GM21717 (cell line): ENCODE results near the gene BAZ1A.
A peak's percentile ranks its signal among the peaks of the same experiment; 100 is the strongest.

Experiments used
- ATAC-seq: cut with Tn5 transposase; IDR thresholded peaks from one replicate; pipeline ENCODE4 v1.9.1; 2021; ENCODE audit warnings: mild to moderate bottlenecking, moderate library complexity; ENCODE audit not compliant: unreplicated experiment

Gene BAZ1A

DNA sequence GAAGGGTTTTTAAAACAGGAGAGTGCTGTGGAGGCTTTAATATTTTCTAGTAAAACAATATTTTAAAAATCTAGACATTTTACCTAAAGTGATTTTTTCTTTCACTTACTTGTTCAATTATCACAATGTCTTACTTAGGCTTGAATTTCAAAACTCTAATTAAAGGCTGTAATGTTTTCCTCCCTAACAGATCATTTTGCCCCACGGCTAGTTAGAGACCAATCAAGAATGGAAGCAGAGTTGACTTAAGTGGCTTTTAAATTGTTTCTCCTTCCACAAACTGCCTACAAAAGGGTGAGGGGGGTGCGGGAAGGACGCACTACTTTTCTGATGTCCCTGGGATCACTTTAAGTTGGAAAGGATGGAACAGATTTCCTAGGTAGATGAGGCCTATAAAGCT is 151.3 kb downstream of the BAZ1A start:
- ATAC-seq, result no peak

DNA sequence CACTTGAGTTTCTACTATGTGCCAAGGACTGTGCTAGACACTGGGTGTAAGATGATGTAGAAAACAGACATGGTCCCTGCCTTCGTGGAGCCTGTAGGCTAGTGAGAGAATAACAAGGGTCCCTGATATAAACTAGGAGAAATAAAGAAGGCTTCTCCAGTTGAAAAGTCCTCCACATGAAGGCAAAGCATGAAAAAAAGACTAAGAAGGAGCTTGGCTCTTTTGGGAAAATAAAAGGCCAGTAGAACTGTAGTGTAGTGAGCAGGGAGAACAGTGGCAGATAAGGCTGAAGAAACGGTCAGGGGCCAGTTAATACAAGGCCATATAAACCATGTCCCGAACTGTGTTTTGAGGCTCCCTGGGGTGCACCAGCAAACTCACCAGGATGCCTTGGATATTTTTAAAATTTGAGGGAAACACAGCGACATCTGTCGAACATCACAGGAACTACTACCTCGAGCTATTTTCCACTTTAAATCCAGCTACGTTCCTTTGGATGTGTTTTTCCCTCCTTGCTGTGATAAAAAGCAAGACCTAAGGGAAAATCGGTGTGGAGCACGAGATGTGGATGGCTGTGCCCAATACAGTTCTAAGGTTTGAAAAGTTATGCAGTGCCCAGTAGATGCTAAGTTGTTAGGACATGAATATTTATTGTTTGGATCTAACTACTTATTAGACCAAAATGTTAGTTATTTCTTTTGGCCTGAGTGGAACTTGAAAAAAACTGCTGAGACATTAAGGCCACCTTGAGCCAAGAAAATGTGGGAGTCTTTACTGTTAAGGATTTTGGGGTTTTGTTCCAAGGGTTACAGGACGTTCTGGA is 152.2 kb downstream of the BAZ1A start:
- ATAC-seq, result no peak

DNA sequence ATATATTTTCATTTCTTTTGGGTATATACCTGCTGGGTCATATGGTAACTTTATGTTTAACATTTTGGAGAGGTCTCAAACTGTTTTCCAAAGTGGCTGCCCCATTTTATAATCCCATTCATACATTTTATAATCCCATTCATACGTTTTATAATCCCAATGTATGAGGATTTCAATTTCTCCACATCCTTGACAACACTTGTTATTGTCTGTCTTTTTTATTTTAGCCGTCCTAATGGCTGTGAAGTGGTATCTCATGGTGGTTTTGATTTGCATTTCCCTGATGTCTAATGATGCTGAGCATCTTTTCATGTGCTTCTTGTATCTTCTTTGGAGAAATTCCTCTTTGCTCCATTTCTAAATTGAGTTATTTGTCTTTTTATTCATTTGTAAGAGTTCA is 154.0 kb downstream of the BAZ1A start:
- ATAC-seq, result no peak

DNA sequence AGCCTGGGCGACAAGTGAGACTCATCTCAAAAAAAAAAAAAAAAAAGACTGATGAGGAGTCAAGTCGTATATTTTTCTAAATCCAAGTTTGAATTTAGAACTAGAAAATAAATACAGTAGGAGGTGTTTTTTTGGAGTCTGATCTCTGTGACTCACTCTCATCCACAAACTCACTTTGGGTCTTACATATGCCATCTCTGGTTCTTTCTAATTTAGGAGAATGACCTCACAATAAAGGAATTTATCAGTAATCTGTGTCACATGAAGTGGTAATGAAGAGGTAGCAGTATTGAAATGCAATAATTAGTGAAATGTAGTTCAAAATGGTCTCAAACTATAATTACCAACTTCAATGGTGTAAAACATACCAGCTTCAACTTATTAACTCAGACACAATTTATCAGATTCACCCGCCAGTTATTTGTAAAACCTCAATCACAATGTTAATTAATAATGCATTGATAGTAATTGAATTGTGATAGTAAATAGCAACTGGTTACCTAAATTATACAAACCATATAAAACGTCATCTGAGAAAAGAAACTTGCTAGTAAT is 156.3 kb downstream of the BAZ1A start:
- no peak for ATAC-seq

DNA sequence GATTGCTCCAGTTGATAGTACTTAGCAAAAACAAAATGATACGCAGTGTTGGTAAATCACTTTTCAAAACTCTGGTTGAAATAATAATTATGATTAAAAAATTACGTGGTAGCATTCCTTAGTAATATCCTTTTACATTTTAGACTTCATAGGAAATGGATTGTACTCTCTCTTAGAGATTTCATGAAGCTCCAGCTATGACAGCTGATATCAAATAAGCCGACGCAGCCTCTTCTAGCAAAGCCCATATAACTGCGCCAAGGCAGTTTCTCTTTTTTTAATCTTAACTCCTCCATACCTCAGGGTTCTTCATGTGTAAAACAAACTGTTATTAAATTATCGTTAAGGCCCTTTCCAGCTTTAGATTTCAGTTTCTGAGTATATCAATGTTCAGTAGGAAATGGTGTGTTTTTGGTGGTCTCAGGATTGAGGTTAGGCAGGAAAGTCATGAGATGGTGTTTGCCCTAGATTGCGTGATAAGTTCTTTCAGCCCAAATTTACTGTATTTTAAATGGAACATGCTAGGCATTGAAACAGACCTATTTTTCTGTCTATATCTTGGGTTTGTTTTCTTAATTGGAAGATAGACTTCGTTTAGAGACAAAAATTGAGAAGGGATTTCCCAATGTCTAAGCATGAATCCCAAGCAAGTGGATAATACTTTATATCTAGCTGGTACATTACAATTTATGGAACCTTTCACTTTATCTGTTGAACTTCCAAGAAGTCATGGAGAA is 159.9 kb downstream of the BAZ1A start:
- no peak for ATAC-seq

DNA sequence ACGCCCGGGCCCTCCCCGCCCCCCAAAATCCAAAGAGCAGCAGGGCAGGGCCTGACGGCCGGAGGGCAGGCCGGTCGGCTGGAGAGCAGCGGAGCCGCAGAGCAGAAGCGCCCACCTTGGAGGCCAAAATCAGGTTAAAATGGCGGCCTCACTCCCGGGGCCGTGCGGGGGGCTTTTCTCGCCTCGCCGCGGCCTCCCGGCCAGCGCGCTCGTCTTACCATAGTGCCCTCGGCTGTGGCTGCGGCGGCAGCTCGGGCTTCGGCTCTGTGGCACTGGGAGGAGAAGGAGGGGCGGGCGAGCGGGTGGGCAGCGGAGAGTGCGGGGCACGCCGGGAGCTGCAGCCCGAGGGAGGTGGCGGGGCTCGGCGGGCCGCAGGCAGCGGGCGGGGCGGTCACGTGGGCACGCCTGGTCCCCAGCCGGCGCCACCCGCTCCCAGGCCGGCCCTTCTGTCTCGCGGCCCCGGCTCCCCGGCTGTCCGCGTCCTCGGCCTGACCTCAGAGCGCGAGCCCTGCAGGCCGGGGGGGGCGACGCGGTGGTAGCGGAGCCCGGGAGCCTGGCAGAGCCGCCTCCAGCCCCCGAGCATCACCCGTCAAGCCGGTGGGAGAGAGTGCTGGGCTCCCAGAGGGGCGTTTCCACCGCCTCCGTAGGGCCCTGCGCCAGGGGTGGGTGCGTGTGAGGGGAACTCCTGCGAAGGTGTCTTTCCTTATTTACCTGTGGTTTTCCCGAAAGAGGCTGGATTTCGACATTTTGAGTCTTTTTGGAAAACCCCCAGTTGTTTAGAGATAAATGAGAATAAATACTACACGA is 160.6 kb downstream of the BAZ1A start, which contains the start of gene CFL2:
CFL2 (minus strand) TSS at position 274 of the 807 bp plus-strand sequence; CDS start at position 221, 53 bp downstream.
- peak; percentile 80 for ATAC-seq

DNA sequence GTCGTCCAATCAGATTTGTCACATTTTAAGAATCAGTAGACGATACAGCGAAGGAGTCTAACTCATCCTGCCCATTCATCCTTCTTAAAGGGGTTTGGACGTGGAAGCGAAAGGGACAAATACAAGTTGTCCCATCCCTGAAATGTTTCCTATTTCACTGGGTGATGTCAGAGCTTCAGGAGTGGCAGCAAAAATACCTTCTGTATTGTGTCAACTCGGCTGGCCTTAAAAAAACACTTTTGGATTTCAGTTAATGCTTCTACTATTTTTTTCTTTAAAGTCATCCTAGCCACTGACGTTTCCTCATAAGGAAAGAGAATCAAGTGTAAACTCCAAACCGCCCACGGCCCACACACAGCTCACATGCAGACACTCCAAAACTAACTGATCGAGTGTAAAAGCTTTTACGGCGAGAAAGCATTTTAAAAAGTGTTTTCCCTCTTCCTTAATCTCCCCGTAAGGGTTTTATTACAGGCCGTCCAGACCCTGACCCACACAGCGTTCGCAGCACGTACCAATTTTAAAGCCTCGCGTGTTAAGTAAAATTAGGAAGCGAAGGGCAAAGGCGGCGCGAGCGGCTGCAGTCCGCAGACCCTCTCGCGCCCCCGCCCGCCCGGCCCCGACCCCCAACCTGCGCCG is 161.4 kb downstream of the BAZ1A start:
- ATAC-seq, result no peak

DNA sequence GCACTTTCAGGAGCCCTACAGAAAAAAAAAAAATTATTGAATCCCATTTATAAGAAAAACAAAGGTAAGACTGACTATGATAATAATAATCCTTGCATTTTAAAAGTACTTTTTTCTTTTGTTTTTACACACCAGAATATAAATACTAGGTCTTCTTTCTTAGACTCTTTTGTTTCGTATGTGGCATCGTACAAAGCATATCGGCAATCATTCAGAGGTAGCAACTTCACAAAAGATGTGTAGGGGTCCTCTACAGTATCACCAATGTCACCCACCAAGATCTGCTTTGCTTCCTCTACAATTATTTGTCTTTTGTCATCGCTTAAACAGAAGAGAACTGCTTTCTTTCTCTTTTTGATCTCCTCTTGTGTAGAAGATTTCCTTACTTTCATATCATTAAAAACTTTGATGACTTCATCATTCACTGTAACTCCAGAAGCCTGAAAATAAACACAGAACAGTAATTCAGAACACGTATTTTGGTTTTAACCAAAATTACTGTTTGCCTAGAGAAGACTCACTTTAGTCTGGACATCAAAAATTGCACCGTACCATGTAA is 162.0 kb downstream of the BAZ1A start:
- ATAC-seq, result no peak

DNA sequence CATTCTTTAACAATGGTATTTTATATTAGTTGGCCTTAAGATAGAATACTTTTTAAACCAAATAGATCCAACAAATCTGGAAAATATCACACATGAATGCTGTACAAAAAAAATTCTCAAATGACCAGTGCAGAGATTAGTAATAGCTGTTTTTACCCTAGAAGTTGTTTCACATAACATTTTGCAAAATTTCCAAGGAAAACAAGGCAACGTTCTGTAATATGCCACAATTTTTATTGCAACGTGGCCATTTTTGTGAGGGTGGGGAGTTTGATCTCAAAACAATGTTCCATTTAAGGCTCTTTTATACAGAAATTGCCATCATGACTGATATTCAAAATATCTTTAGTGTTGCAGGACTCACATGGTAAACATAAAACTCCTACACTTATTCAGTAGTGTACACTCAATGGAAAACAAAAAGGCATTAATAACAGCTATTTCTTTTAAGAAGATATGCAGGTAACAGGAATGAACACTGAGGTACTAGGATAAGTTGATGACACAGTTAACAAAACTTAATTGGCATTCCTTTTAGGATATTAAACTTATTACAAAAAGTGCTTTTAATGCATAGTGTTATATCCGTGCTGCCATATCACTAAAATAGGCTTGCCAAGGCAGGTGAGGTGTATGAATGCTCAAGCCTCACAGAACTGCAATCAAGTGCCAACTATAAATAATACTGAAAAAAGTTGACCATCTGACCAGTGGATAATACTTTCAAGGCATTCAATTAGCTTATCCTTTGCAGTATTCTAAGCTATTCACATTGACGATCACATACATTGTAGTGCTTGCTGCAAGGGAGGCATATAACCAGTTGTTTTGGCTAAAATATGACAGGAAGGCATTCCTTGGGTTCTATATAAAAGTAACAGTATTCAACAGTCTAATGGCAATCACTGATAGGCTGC is 163.1 kb downstream of the BAZ1A start:
- no peak for ATAC-seq

DNA sequence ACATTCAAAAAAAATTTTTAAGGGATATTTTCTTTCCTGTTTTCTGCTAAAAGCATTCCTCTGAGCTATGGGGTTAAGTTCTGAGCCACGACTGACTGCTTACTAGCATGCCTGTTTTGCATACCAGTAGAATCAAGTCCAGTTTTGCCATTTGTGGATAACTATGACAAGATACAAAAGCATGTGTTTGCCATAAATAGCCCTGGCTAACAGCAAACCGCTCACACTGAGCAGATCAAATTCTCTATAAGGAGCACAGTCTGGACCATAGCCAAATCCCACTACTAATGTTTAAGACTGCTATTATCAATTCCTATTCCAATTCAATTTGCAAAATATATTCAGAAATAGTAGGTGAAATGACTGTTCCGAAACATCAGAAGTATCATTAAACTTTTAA is 164.0 kb downstream of the BAZ1A start:
- no peak for ATAC-seq

DNA sequence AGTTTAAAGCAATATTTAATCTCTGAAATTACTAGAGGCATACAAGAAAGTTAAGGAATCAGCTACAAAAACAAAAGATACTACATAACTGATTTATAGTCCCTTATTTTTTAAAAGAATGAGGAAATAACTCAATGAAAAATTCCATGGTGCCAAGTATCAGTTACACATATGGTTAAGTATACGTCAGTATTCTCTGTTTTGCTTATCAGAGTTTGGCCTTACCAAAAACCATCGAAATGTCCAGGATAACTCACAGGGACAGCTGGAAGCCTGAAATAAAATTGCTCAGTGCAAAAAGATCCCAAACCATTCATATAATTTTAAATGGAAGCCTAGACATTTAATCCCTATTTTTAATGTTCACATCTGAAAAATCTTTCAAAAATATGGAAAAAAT is 164.4 kb downstream of the BAZ1A start:
- ATAC-seq, result no peak

DNA sequence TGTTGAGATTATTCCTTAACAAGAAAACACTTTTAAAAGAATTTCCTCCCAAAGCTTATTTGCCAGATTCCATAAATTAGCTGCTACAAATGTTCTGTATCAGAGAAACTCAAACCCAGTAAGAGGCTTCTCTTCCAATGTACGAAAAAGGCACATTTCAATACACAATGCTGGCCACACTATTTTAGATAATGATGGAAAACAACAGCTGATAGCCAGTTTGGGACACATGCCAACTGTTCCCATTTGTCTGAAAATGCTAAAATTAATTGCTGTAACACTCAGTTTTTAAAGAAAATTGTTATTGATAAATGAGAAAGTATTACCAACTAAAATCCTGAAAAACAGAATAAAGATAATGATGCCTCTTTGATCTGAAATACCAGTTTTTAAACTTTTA is 165.2 kb downstream of the BAZ1A start:
- ATAC-seq, result no peak

DNA sequence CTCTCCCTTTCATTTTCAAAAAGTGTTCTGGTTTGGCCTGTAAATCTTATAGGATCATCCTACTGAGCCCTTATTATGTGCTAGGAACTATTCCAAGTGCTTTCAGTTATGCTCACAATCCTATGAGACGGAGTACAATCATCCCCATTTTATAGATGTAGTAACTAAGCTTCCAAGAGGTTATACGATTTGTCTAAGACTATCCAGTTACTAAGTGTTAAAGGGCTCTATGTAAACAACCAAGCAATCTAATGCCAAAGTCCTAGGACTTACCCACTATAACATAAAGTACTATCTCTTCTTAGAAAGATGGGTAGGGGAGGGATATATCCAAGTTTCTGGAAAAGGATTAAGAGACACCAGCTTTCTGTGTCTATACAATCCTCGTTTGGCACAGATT is 167.4 kb downstream of the BAZ1A start:
- ATAC-seq, result no peak
